Measurements from ENCODE around the gene PDE4D. TPM values are rescaled to one million over a fixed set of nuclear protein-coding genes. Genes with fewer than 3 reads are reported as not detected.

Gene PDE4D
- polyA plus RNA-seq, 6 donors from 2014 or later, result 4.1 to 20.0 (median 12.9) TPM

GRCh38 chr5:59260973-59261372 lies 632.6 kb downstream of the PDE4D start:
- Mint-ChIP-seq H3K36me3 (no peaks in the 10 kb centered on the region), H3K4me1 (peaks cover 0 to 5% (median 0%) of the 10 kb centered on the region in 3 donors), H3K4me3 (no peak overlapping the region), H3K9me3 (no peaks in the 10 kb centered on the region), H3K27ac (no peak overlapping the region), H3K27me3 (no peaks in the 10 kb centered on the region)
- ATAC-seq (ENCODE audit: low read depth in 2 of 2) (no peak), DNase-seq (no peak)

- H3K4me1 Mint-ChIP-seq, result peaks cover 0 to 5% (median 0%) of the 10 kb centered on the region in 3 donors
- no peaks in the 10 kb centered on the region for H3K36me3 Mint-ChIP-seq
- H3K4me3 Mint-ChIP-seq, result no peak overlapping the region
- DNase-seq, result no peak
- H3K27me3 Mint-ChIP-seq, result no peaks in the 10 kb centered on the region
- ATAC-seq (ENCODE audit: low read depth in 2 of 2), result no peak
- peaks cover 0 to 2% (median 0%) of the 10 kb centered on the region in 7 donors for H3K9me3 Mint-ChIP-seq
- H3K27ac Mint-ChIP-seq, result no peak overlapping the region
These were observed 633.3 kb downstream of the PDE4D start for GRCh38 chr5:59260200-59260599.

DNA sequence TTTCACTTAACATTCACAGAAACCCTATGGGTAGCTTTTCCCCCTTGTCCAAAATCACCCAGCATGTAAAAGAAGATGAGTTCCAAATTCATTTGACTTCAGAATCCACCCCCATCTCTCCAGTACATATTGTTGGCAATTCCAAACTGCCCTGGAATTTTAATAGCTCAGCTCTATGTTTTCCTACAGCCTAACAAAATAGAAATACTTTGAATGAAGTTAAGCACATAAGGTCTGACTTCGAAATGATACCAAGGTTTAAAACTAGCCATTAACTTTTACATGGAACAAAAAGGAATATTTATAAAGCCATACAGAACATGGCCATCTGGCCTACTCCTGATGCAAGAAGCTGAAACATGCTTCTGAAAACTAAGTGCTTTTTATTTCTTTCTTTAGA lies 634.3 kb downstream of the PDE4D start:
- peak overlapping the region in 1 of 6 donors; percentile 75 for H3K27ac Mint-ChIP-seq
- DNase-seq (no peak), ATAC-seq (ENCODE audit: low read depth in 2 of 2) (no peak)
- peaks cover 0 to 4% (median 0%) of the 10 kb centered on the region in 7 donors for H3K9me3 Mint-ChIP-seq
- H3K27me3 Mint-ChIP-seq, result no peaks in the 10 kb centered on the region
- H3K36me3 Mint-ChIP-seq, result no peaks in the 10 kb centered on the region
- H3K4me3 Mint-ChIP-seq, result no peak overlapping the region
- peaks cover 0 to 5% (median 0%) of the 10 kb centered on the region in 3 donors for H3K4me1 Mint-ChIP-seq

GRCh38 chr5:59257488-59258400 lies 635.8 kb downstream of the PDE4D start:
- no peak overlapping the region for H3K4me3 Mint-ChIP-seq
- ATAC-seq (ENCODE audit: low read depth in 2 of 2) (no peak), DNase-seq (no peak)
- H3K27me3 Mint-ChIP-seq, result no peaks in the 10 kb centered on the region
- peaks cover 0 to 4% (median 0%) of the 10 kb centered on the region in 7 donors for H3K9me3 Mint-ChIP-seq
- H3K4me1 Mint-ChIP-seq, result peaks cover 0 to 5% (median 0%) of the 10 kb centered on the region in 3 donors
- peak overlapping the region in 1 of 6 donors; percentile 1 for H3K27ac Mint-ChIP-seq
- H3K36me3 Mint-ChIP-seq, result no peaks in the 10 kb centered on the region

DNA sequence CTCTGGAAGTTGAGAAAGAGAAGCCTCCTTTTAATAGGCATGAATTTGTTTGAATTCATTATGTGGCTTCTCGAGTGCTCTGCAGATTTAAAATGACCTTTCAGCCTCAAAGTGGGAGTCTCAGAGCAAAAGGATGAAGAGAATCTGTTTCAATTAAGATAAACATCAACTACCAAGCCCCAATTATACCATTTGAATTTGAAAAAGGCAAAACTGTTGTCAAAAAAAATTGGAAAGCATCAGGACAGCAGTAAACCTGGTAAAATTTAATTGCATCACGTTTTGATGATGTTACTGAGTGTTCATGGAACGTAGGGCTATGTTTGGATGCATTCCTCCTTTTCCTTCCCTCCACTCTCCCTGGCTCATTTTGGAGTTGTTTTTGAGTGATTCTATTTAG lies 637.2 kb downstream of the PDE4D start:
- no peak for DNase-seq
- H3K9me3 Mint-ChIP-seq, result peaks cover 0 to 11% (median 2%) of the 10 kb centered on the region in 7 donors
- no peaks in the 10 kb centered on the region for H3K27me3 Mint-ChIP-seq
- no peaks in the 10 kb centered on the region for H3K36me3 Mint-ChIP-seq
- no peak overlapping the region for H3K27ac Mint-ChIP-seq
- peaks cover 0 to 5% (median 0%) of the 10 kb centered on the region in 3 donors for H3K4me1 Mint-ChIP-seq
- ATAC-seq (ENCODE audit: low read depth in 2 of 2), result no peak
- H3K4me3 Mint-ChIP-seq, result no peak overlapping the region

DNA sequence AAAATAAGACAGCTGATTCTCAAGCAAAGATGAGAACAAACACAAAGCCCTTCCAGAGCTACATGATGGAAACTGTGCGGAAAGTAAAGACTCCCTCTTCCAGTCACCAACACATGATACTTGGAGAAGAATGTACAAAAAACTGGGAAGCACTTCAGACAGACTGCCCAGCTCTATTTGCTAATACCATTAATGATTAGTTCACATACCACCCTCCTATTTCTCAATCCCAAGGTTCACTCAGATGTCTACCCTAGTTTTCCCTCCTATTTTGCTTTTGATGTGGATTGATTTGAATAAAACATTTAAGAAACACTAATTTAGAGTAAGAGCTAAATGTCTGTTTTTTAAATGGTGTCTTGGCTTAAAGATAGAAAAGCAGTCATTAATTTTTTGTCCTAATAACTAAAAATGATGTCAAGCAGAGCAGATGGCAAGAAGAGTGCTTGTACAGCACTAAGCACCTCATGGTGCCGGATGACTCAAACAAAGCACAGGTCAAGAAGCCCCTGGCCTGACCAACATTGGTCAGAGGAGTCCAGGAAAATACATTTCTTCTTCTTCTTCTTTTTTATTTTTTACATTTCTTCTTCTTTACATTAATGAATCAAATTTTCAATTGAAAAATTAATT lies 639.4 kb downstream of the PDE4D start:
- Mint-ChIP-seq H3K9me3 (peaks cover 0 to 13% (median 5%) of the 10 kb centered on the region in 7 donors), H3K4me3 (no peak overlapping the region), H3K27me3 (no peaks in the 10 kb centered on the region), H3K36me3 (no peaks in the 10 kb centered on the region), H3K27ac (no peak overlapping the region), H3K4me1 (peaks cover 0 to 5% (median 0%) of the 10 kb centered on the region in 3 donors)
- DNase-seq, result no peak
- no peak for ATAC-seq (ENCODE audit: low read depth in 2 of 2)

GRCh38 chr5:59253625-59254024 lies 639.9 kb downstream of the PDE4D start:
- ATAC-seq (ENCODE audit: low read depth in 2 of 2) (no peak), DNase-seq (no peak)
- H3K4me1 Mint-ChIP-seq, result peaks cover 0 to 5% (median 0%) of the 10 kb centered on the region in 3 donors
- no peaks in the 10 kb centered on the region for H3K36me3 Mint-ChIP-seq
- H3K27me3 Mint-ChIP-seq, result no peaks in the 10 kb centered on the region
- no peak overlapping the region for H3K27ac Mint-ChIP-seq
- no peak overlapping the region for H3K4me3 Mint-ChIP-seq
- H3K9me3 Mint-ChIP-seq, result peaks cover 0 to 13% (median 5%) of the 10 kb centered on the region in 7 donors

DNA sequence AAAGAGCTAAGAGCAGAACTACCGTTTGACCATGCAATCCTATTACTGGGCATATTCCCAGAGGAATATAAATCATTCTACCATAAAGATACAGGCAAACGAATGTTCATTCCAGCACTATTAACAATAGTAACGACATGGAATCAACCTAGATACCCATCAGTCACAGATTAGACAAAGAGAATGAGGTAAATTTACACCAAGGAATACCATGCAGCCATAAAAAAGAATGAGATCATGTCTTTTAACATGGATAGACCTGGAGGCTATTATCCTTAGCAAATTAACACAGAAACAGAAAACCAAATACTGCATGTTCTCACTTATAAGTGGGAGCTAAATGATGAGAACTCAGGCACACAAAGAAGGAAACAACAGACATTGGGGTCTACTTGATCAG lies 641.9 kb downstream of the PDE4D start:
- H3K27ac Mint-ChIP-seq, result no peak overlapping the region
- DNase-seq (no peak), ATAC-seq (ENCODE audit: low read depth in 2 of 2) (no peak)
- peaks cover 0 to 13% (median 5%) of the 10 kb centered on the region in 7 donors for H3K9me3 Mint-ChIP-seq
- no peaks in the 10 kb centered on the region for H3K27me3 Mint-ChIP-seq
- no peak overlapping the region for H3K4me3 Mint-ChIP-seq
- no peaks in the 10 kb centered on the region for H3K36me3 Mint-ChIP-seq
- no peaks in the 10 kb centered on the region for H3K4me1 Mint-ChIP-seq

- Mint-ChIP-seq H3K27ac (no peak overlapping the region), H3K4me3 (no peak overlapping the region), H3K4me1 (no peaks in the 10 kb centered on the region), H3K9me3 (peaks cover 0 to 10% (median 5%) of the 10 kb centered on the region in 7 donors), H3K27me3 (no peaks in the 10 kb centered on the region), H3K36me3 (no peaks in the 10 kb centered on the region)
- DNase-seq (no peak), ATAC-seq (ENCODE audit: low read depth in 2 of 2) (no peak)
These were observed 643.8 kb downstream of the PDE4D start for GRCh38 chr5:59249726-59250125.

DNA sequence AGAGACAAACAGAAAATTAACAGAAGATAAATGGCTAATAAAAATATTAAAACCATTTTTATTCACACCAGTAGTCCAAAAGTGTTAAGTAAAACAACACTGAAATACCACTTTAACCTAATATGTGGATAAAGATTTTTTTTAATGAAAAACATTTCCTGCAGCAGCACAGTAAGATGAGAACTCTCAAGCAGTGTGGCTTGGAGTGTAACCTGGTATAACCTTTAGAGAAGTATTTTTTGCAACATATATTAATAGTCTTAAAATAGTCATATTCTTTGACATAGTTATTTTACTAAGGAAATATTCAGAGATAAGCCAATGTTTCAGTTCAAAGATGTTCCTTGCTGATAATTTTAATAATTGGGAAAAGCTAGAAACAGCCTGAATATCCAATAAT lies 644.4 kb downstream of the PDE4D start:
- Mint-ChIP-seq H3K27me3 (no peaks in the 10 kb centered on the region), H3K36me3 (no peaks in the 10 kb centered on the region), H3K4me1 (no peaks in the 10 kb centered on the region), H3K9me3 (peaks cover 0 to 10% (median 5%) of the 10 kb centered on the region in 7 donors), H3K4me3 (no peak overlapping the region), H3K27ac (no peak overlapping the region)
- ATAC-seq (ENCODE audit: low read depth in 2 of 2) (no peak), DNase-seq (no peak)

DNA sequence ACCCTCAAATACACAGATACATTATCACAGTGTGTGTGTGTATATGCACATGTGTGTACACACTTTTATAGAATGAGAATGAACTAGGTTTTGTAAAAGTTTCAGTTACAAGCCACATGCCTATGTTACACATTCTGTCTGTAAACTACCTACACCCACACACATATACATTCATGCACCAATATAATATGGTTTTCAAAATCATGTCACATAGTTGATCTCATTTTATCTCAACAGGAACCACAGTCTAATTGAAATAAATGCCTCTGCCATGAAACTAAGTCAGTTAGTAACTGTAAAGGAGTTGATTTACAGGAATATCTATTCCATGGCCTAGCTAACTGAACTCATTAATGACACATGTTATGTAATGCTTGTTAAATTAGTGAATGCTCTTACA lies 646.6 kb downstream of the PDE4D start:
- no peaks in the 10 kb centered on the region for H3K36me3 Mint-ChIP-seq
- no peak overlapping the region for H3K4me3 Mint-ChIP-seq
- H3K4me1 Mint-ChIP-seq, result no peaks in the 10 kb centered on the region
- DNase-seq (no peak), ATAC-seq (ENCODE audit: low read depth in 2 of 2) (no peak)
- no peaks in the 10 kb centered on the region for H3K27me3 Mint-ChIP-seq
- peaks cover 0 to 9% (median 5%) of the 10 kb centered on the region in 7 donors for H3K9me3 Mint-ChIP-seq
- no peak overlapping the region for H3K27ac Mint-ChIP-seq

GRCh38 chr5:59246145-59246869 lies 647.2 kb downstream of the PDE4D start:
- ATAC-seq (ENCODE audit: low read depth in 2 of 2), result no peak

DNA sequence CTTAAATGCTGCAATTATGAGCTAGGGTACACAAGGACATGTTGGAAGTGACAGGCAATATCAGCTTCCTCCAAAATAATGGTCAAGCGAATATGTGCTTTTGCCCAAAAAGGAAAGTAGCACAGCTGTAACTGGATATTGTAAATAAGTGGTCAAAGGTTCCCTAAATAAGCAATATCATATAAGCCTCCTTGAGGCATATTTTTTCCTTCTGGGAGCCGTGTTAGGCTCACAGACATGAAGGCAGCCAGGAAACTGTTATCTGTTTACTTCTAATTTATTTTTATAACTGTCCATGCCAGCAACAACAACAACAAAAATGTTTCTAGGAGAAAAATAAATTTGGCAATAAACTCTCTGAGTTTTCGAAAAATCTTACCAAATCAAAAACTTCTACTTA lies 648.3 kb downstream of the PDE4D start:
- Mint-ChIP-seq H3K27ac (no peak overlapping the region), H3K36me3 (no peaks in the 10 kb centered on the region), H3K27me3 (no peaks in the 10 kb centered on the region), H3K4me3 (no peak overlapping the region), H3K4me1 (no peaks in the 10 kb centered on the region), H3K9me3 (no peaks in the 10 kb centered on the region)
- DNase-seq (no peak), ATAC-seq (ENCODE audit: low read depth in 2 of 2) (no peak)

More at GRCh38 chr5:59246145-59246869, 647.2 kb downstream of the PDE4D start:
- Mint-ChIP-seq H3K4me1 (no peaks in the 10 kb centered on the region), H3K9me3 (peaks cover 0 to 5% (median 1%) of the 10 kb centered on the region in 7 donors), H3K4me3 (no peak overlapping the region), H3K36me3 (no peaks in the 10 kb centered on the region), H3K27ac (no peak overlapping the region), H3K27me3 (no peaks in the 10 kb centered on the region)
- DNase-seq, result no peak

All from naive B cell (primary cell).